ENCODE data around the gene SH3BGRL3.

GRCh38 chr1:26259005-26259404, 20.9 kb upstream of the SH3BGRL3 start:
- no peak for TF ChIP-seq CTCF (IDR thresholded peaks at IDR 0.05)
- no peak for TF ChIP-seq POLR2AphosphoS5 (IDR thresholded peaks at IDR 0.05)
